ENCODE measurements around the gene GGT1.

Gene GGT1

GRCh38 chr22:24592851-24593558 lies 10.0 kb upstream of the GGT1 start, which contains the start of gene LRRC75B:
Gene LRRC75B (minus strand): TSS chr22:24593073. CDS start chr22:24593039, 34 bp downstream.
- Histone ChIP-seq H3K4me3 (ENCODE audit: low read depth, low read length) (peak within 1 kb of the TSS; percentile 55), H3K4me1 (ENCODE audit: control insufficient read depth, insufficient read depth, low read length) (no peaks in the 10 kb centered on the region), H3K36me3 (ENCODE audit: control insufficient read depth in 2 of 2, insufficient read depth in 1 of 2, low read length in 2 of 2) (peaks cover 0 to 16% of the 10 kb centered on the region in 2 experiments; a peak in 1 of 3 replicates), H3K27ac (ENCODE audit: extremely low read depth, low read depth, low read length) (peak within 1 kb of the TSS; percentile 68), H3K9me3 (ENCODE audit: control insufficient read depth, insufficient read depth, low read depth, low read length) (no peaks in the 10 kb centered on the region)
- ChIA-PET POLR2A (interaction anchor here (0.6 to 1.9 kb wide), 5 partner anchors 9 to 384 kb away, joined by 3 to 14 read pairs (median 6); partner anchors contain the start of genes GGT1, GUCD1 and SNRPD3), CTCF (interaction anchor here (0.6 to 1.3 kb wide), 2 partner anchors 9 to 177 kb away, joined by 3 read pairs; partner anchors contain the start of gene GGT1)
- TF ChIP-seq ZFP3 (tag by site-specific recombination; IDR thresholded peaks at IDR 0.05; ENCODE audit: low read depth), result no peak
- 0 out of 2 replicates have a peak, but pooled peaks have one; percentile 13 for TF ChIP-seq HIC1 (tag by site-specific recombination; IDR thresholded peaks at IDR 0.05)
- TF ChIP-seq, protein P1, sequence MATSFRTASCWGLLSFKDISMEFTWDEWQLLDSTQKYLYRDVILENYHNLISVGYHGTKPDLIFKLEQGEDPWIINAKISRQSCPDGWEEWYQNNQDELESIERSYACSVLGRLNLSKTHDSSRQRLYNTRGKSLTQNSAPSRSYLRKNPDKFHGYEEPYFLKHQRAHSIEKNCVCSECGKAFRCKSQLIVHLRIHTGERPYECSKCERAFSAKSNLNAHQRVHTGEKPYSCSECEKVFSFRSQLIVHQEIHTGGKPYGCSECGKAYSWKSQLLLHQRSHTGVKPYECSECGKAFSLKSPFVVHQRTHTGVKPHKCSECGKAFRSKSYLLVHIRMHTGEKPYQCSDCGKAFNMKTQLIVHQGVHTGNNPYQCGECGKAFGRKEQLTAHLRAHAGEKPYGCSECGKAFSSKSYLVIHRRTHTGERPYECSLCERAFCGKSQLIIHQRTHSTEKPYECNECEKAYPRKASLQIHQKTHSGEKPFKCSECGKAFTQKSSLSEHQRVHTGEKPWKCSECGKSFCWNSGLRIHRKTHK (tag by site-specific recombination; IDR thresholded peaks at IDR 0.05), result no peak
- TF ChIP-seq, protein P2, sequence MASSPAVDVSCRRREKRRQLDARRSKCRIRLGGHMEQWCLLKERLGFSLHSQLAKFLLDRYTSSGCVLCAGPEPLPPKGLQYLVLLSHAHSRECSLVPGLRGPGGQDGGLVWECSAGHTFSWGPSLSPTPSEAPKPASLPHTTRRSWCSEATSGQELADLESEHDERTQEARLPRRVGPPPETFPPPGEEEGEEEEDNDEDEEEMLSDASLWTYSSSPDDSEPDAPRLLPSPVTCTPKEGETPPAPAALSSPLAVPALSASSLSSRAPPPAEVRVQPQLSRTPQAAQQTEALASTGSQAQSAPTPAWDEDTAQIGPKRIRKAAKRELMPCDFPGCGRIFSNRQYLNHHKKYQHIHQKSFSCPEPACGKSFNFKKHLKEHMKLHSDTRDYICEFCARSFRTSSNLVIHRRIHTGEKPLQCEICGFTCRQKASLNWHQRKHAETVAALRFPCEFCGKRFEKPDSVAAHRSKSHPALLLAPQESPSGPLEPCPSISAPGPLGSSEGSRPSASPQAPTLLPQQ (tag by site-specific recombination; IDR thresholded peaks at IDR 0.05), result no peak
- TF ChIP-seq ZNF280C (tag by site-specific recombination; IDR thresholded peaks at IDR 0.05), result no peak
- no peak for TF ChIP-seq ZFP69B (tag by site-specific recombination; IDR thresholded peaks at IDR 0.05)
- no peak for TF ChIP-seq ZNF426 (tag by site-specific recombination; IDR thresholded peaks at IDR 0.05)
- TF ChIP-seq BCL11A (tag by site-specific recombination; IDR thresholded peaks at IDR 0.05; ENCODE audit: low read depth), result peak; percentile 51; the same call in 1 of the 2 replicates
- TF ChIP-seq ZBTB49 (tag by site-specific recombination; IDR thresholded peaks at IDR 0.05; ENCODE audit: low read depth), result no peak
- TF ChIP-seq ZNF2 (tag by site-specific recombination; IDR thresholded peaks at IDR 0.05), result no peak
- peak; percentile 52; the same call in 1 of the 2 replicates for TF ChIP-seq GLIS2 (tag by site-specific recombination; IDR thresholded peaks at IDR 0.05)
- TF ChIP-seq KLF17 (tag by site-specific recombination; IDR thresholded peaks at IDR 0.05), result no peak
- no peak; the same call in 1 of the 2 replicates for TF ChIP-seq YY1 (tag by site-specific recombination; IDR thresholded peaks at IDR 0.05)
- no peak; the same call in 1 of the 2 replicates for TF ChIP-seq SP7 (tag by site-specific recombination; IDR thresholded peaks at IDR 0.05)
- no peak for TF ChIP-seq ZSCAN16 (tag by site-specific recombination; IDR thresholded peaks at IDR 0.05)
- no peak for TF ChIP-seq ZNF658 (tag by site-specific recombination; IDR thresholded peaks at IDR 0.05)
- no peak for TF ChIP-seq ZNF416 (tag by site-specific recombination; IDR thresholded peaks at IDR 0.05)
- peak; percentile 52; the same call in 1 of the 2 replicates for TF ChIP-seq ZNF561 (tag by site-specific recombination; IDR thresholded peaks at IDR 0.05; ENCODE audit: borderline replicate concordance)
- no peak for TF ChIP-seq KLF9 (tag by site-specific recombination; IDR thresholded peaks at IDR 0.05; ENCODE audit: low read depth)
- peak; percentile 89 for TF ChIP-seq ZNF18 (tag by site-specific recombination; IDR thresholded peaks at IDR 0.05)
- TF ChIP-seq ZNF776 (tag by site-specific recombination; IDR thresholded peaks at IDR 0.05; ENCODE audit: borderline replicate concordance), result no peak
- TF ChIP-seq ZNF501 (tag by site-specific recombination; IDR thresholded peaks at IDR 0.05), result no peak
- TF ChIP-seq, protein P3, sequence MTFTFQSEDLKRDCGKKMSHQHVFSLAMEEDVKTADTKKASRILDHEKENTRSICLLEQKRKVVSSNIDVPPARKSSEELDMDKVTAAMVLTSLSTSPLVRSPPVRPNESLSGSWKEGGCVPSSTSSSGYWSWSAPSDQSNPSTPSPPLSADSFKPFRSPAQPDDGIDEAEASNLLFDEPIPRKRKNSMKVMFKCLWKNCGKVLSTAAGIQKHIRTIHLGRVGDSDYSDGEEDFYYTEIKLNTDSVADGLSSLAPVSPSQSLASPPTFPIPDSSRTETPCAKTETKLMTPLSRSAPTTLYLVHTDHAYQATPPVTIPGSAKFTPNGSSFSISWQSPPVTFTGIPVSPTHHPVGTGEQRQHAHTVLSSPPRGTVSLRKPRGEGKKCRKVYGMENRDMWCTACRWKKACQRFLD (tag by site-specific recombination; IDR thresholded peaks at IDR 0.05), result no peak
